ENCODE results near the gene ITGB3.

- TF ChIP-seq CTCF (IDR thresholded peaks at IDR 0.05) = no peak
- TF ChIP-seq POLR2A (IDR thresholded peaks at IDR 0.05) = no peak
These were observed 846 bp downstream of the ITGB3 start for GRCh38 chr17:47254403-47254943.
